CD4-positive, alpha-beta T cell treated with Interferon alpha-2 for 1 hour (primary cell): Measurements from ENCODE around the gene G2E3.

ENCODE experiments used
- DNase-seq, 2 donors: peaks; one replicate each; pipeline ENCODE4 v3.0.0-alpha.2; 2020 to 2022

The G2E3 gene

DNA sequence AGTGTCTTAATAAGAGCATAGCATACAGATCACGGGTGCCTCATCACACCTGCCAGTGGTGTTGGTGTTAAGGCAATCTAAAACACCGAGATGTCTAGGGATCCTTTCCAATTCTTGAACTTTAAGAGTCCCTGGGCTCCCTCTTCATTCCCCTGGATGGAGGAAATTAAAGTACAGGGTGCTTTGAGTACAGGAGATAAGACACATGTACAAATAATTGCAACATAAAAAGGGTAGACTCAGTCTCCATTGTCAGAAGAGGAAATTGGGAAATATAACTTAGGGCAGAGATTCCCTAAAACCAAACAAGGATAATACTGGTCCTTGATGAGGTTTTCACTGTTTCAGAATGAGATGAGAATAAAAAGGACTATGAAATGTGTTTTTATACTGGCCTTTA lies 98.1 kb downstream of the G2E3 start:
- DNase-seq: no peak

DNA sequence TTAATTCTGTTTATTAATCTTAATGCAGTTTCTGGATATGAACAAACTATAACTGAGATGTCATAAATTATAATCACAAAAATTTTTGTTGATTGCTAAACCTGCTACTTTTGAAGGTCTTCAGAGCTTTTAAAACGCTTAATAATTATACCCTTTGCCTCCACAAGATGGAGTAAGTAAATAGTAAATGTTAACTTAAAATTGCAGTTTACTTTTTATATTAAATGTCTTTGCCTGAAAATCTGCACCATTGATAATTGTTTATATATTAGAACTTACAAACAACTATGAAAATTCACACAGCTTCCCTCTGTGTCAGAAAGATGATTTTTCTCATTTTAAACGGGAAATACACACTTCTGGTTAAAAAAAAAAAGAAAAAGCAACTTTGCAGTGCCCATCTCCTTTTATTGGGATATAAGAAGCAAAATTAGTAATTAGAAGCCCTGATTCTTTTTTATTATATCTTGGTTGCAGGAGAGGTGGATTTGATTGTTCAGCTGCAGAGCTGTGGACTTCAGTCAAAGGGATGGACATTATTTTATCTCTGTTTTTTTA lies 98.7 kb downstream of the G2E3 start:
- DNase-seq: peak in 1 of 2 donors; percentile 16

DNA sequence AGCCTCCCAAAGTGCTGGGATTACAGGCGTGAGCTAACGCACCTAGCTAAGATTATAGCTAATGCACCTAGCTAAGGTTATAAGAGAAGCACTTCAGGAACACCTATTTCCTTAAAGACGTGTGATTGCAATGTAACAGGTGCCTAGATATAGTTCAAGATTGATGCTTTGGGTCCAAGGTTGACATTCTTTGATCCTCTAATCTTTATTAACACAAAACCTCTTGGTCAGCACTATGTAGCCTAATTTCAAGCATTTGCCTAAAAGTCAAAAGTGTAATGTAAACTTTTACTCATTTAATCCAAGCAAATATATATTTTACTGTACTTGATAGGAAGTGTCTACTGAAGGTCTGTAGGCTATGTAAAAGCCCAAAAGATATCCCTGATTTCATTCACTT lies 99.7 kb downstream of the G2E3 start:
- no peak for DNase-seq

DNA sequence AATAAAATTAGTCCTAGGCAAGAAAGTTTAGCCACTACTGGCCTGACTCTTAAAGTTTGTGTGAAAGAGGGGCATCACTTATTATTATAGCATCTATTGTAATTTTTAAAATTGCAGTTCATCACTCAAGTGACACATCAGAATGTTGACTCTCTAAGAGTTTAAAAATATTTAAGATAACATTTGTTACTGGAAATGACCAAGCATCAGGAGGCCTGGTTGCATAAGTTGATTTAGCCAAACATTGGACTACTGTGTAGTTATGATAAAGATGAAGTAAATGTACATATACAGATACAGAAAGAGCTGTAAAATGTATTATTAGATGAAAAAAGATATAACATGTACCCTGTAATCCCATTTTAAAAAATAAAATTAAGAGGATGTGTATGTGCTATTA lies 110.6 kb downstream of the G2E3 start:
- no peak for DNase-seq
